ENCODE data around the gene NXN.

DNA sequence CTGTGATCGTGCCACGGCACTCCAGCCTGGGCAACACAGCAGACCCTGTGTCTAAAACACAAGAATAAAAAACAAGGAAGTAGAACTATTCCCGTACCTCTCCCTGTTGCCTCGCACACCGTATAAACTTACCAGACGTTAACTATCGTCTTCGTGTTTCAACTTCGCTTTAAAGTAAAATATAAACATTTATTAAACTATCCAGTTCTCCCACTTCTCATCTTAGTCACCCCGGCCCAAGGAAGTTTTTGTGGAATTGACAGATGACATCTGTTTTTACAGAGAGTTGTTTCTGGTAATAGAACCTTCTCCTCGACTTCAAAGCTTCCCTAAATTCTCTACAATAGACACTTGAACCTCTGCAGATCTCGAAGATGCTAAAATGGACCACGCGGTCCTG lies 83.1 kb downstream of the NXN start:
- no peak for TF ChIP-seq CTCF (IDR thresholded peaks at IDR 0.05)
- no peak for TF ChIP-seq POLR2A (IDR thresholded peaks at IDR 0.05)
